Stomach (tissue), 9 donors: ENCODE results near the gene AP1M1. TPM values are rescaled to one million over a fixed set of nuclear protein-coding genes. Genes with fewer than 3 reads are reported as not detected.

Experiments
- DNase-seq, 2 donors: peaks; one replicate each; pipeline versions ENCODE4 v3.0.0 to v3.0.0-alpha.2; 2013 to 2019
- H3K27ac ChIP-seq, 5 donors: fragments of 200-600 bp in 4 of 5; sonication (generic) in 4 of 5; one replicate each; pipeline ENCODE4 v1.5.1; 2013 to 2019; ENCODE audit warnings: mild to moderate bottlenecking in 1 of 5, moderate library complexity in 1 of 5
- H3K27me3 ChIP-seq, 3 donors: fragments of 200-600 bp; sonication (generic); one replicate each; pipeline ENCODE4 v1.5.1; 2017 to 2019; ENCODE audit warnings: mixed run types in 1 of 3
- H3K36me3 ChIP-seq, 4 donors: fragments of 200-600 bp; sonication (generic); 1 replicate in 3 of 4; 2 replicates in 1 of 4; pipeline ENCODE4 v1.5.1; 2016 to 2019
- H3K4me1 ChIP-seq, 4 donors: fragments of 200-600 bp; sonication (generic); one replicate each; pipeline ENCODE4 v1.5.1; 2016 to 2019
- H3K4me3 ChIP-seq, 4 donors: fragments of 200-600 bp; sonication (generic) in 3 of 4; one replicate each; pipeline ENCODE4 v1.5.1; 2016 to 2019; ENCODE audit warnings: mild to moderate bottlenecking in 1 of 4
- H3K9me3 ChIP-seq, 4 donors: fragments of 200-600 bp; sonication (generic); one replicate each; pipeline ENCODE4 v1.5.1; 2016 to 2019
- EP300 ChIP-seq: sonication (generic); formaldehyde crosslinking; IDR thresholded peaks from one replicate; pipeline ENCODE4 v1.6.1; 2017; ENCODE audit warnings: antibody characterized with exemption
- POLR2A ChIP-seq, 4 donors: fragments of 450-650 bp; IDR thresholded peaks; one replicate each; pipeline ENCODE4 v1.6.1; 2016; ENCODE audit warnings: antibody characterized with exemption in 4 of 4, control low read depth in 2 of 4, mild to moderate bottlenecking in 1 of 4, moderate library complexity in 1 of 4
- POLR2AphosphoS5 ChIP-seq, 3 donors: sonication (generic); formaldehyde crosslinking; IDR thresholded peaks; one replicate each; pipeline ENCODE4 v1.6.1; 2016; ENCODE audit warnings: antibody characterized with exemption in 3 of 3
- WGBS, 5 donors: extraction: QIAGEN DNeasy Blood & Tissue Kit in 3 of 5; methylation state at CpG; one replicate each; pipeline versions ENCODE4 v1.1.5 to v1.1.7; 2013 to 2018; 5-methylcytosine and 5-hydroxymethylcytosine counted together
- intact Hi-C: fragments of 100-400 bp; cut with DNase I; formaldehyde crosslinking; loops from one replicate; pipeline ENCODE4 v1.15.1; 2023; ENCODE audit warnings: low total_unique reads
- polyA plus RNA-seq, 3 donors: library from polyadenylated mRNA; stranded (reverse); fragments of 200-250 nt; gene quantifications; one replicate each; pipeline ENCODE4 v1.2.3, GENCODE V29; 2013
- total RNA-seq, 5 donors: library from RNA; depleted of rRNA; stranded (reverse); fragments of >200 nt; gene quantifications; one replicate each; pipeline versions ENCODE4 v1.1.0 to v1.2.3, GENCODE V29; 2014 to 2016
- TF ChIP-seq, protein P1 (sequence below), 7 experiments: fragments of 450-650 bp in 4 of 7; fragments of 200-600 bp in 3 of 7; sonication (generic) in 3 of 7; IDR thresholded peaks; one replicate each; pipeline ENCODE4 v1.5.1; 2016 to 2019; ENCODE audit warnings: antibody characterized with exemption in 7 of 7, control low read depth in 2 of 7, mild to moderate bottlenecking in 1 of 7
- donor health status: healthy with polysubstance abuse.
- donor health status: Bipolar disorder and iron deficiency.
- donor health status: healthy.

Gene AP1M1
- total and polyA plus RNA-seq, 8 donors: 2.0 to 92.4 (median 28.7) TPM

DNA sequence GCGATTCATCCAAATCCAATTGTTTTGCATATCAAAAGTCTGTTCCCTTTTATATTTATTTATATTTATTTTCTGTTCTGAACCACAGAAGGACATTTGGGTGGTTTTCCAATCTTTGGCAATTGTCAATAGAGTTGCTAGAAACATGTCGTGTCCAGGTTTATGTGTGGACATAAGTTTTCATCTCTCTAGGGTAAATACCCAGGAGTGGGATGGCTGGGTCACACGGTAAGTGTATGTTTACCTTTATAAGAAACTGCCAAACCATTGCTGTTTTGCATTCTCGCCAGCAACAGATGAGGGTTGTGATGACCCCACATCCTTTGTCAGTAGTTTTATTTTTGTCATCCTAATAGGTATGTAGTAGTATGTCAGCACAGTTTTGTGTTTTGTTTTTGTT lies 12.5 kb downstream of the AP1M1 start:
- TF ChIP-seq POLR2A (IDR thresholded peaks at IDR 0.05): no peak
- TF ChIP-seq POLR2AphosphoS5 (IDR thresholded peaks at IDR 0.05): no peak
- no peak for TF ChIP-seq EP300
- TF ChIP-seq, protein P1, sequence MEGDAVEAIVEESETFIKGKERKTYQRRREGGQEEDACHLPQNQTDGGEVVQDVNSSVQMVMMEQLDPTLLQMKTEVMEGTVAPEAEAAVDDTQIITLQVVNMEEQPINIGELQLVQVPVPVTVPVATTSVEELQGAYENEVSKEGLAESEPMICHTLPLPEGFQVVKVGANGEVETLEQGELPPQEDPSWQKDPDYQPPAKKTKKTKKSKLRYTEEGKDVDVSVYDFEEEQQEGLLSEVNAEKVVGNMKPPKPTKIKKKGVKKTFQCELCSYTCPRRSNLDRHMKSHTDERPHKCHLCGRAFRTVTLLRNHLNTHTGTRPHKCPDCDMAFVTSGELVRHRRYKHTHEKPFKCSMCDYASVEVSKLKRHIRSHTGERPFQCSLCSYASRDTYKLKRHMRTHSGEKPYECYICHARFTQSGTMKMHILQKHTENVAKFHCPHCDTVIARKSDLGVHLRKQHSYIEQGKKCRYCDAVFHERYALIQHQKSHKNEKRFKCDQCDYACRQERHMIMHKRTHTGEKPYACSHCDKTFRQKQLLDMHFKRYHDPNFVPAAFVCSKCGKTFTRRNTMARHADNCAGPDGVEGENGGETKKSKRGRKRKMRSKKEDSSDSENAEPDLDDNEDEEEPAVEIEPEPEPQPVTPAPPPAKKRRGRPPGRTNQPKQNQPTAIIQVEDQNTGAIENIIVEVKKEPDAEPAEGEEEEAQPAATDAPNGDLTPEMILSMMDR (IDR thresholded peaks at IDR 0.05): no peak
- intact Hi-C loops: no loop called here
- Histone ChIP-seq H3K27me3 (no peaks in the 10 kb centered on the region), H3K27ac (no peak overlapping the region), H3K4me1 (peaks cover 0 to 7% (median 3%) of the 10 kb centered on the region in 4 donors), H3K36me3 (peaks cover 44 to 90% (median 87%) of the 10 kb centered on the region in 4 donors), H3K4me3 (no peak overlapping the region), H3K9me3 (no peaks in the 10 kb centered on the region)
- DNase-seq: no peak
- WGBS, 5 donors: 63 to 80% (median 71%) methylated on average over 4 of the region's 4 CpGs

DNA sequence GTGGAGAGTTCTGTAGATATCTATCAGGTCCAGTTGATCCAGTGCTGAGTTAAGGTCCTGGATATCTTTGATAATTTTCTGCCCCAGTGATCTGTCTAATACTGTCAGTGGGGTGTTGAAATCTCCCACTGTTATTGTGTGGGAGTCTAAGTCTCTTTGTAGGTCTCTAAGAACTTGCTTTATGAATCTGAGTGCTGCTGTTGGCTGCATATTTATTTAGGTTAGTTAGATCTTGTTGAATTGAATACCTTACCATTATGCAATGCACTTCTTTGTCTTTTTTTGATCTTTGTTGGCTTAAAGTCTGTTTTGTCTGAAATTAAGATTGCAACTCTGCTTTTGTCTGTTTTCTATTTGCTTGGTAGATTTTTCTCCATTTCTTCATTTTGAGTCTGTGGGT lies 15.4 kb downstream of the AP1M1 start:
- DNase-seq: no peak

GRCh38 chr19:16216744-16217670 lies 19.3 kb downstream of the AP1M1 start:
- Histone ChIP-seq H3K4me1 (peaks cover 0 to 13% (median 6%) of the 10 kb centered on the region in 4 donors), H3K9me3 (peaks cover 14 to 28% (median 25%) of the 10 kb centered on the region in 4 donors), H3K36me3 (peaks cover 28 to 87% (median 81%) of the 10 kb centered on the region in 4 donors), H3K27me3 (no peaks in the 10 kb centered on the region), H3K4me3 (no peak overlapping the region), H3K27ac (no peak overlapping the region)
- TF ChIP-seq, protein P1 (IDR thresholded peaks at IDR 0.05): no peak
- TF ChIP-seq POLR2AphosphoS5 (IDR thresholded peaks at IDR 0.05): no peak
- TF ChIP-seq POLR2A (IDR thresholded peaks at IDR 0.05): no peak
- TF ChIP-seq EP300: no peak
- 71 to 83% (median 73%) methylated on average over 12 to 13 of the region's 13 CpGs for WGBS, 5 donors
- intact Hi-C loops: no loop called here
- DNase-seq: peak in 1 of 2 donors; percentile 44

More for the DNA sequence above, 15.4 kb downstream of the AP1M1 start:
- H3K4me3 ChIP-seq: no peak overlapping the region
- peaks cover 33 to 87% (median 82%) of the 10 kb centered on the region in 4 donors for H3K36me3 ChIP-seq
- no peak overlapping the region for H3K27ac ChIP-seq
- peaks cover 0 to 13% (median 6%) of the 10 kb centered on the region in 4 donors for H3K4me1 ChIP-seq
- H3K9me3 ChIP-seq: no peaks in the 10 kb centered on the region
- no peaks in the 10 kb centered on the region for H3K27me3 ChIP-seq
- intact Hi-C loops: no loop called here
- TF ChIP-seq POLR2A (IDR thresholded peaks at IDR 0.05): no peak
- TF ChIP-seq EP300: no peak
- no peak for TF ChIP-seq POLR2AphosphoS5 (IDR thresholded peaks at IDR 0.05)
- TF ChIP-seq, protein P1 (IDR thresholded peaks at IDR 0.05): no peak

DNA sequence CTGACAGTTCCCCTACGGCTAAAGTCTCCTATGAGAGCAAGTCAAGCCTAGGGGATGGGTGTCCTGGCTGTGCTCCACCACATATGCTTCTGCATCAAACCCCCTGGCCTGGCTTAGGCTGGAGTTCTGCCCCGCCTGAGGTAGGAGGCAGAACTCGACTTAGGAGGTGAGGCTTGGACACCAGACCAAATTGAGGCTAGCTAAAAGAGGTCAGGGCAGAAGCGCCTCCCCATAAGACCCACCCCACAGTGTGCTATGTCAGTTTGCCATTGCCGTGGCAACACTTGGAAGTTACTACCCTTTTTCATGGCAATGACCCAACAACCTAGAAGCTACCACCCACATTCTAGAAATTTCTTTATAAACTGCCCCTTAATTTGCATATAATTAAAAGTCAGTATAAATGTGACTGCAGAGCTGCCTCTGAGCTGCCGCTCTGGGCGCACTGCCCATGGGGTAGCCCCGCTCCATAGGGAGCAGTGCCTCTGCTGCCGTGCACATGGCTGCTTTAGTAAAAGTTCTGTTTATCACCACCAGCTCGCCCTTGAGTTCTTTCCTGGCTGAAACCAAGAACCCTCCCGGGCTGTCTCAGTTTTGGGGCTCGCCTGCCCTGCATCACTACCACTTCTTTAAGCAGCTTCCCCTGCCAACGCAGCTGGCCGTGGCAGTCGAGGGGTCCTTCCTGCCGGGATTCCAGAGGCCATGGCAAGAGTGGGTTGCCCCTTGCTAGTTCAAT lies 20.2 kb downstream of the AP1M1 start:
- peaks cover 37 to 89% (median 83%) of the 10 kb centered on the region in 4 donors for H3K36me3 ChIP-seq
- intact Hi-C loops: no loop called here
- 87 to 94% (median 91%) methylated on average over 12 to 16 of the region's 16 CpGs for WGBS, 5 donors
- peaks cover 0 to 13% (median 6%) of the 10 kb centered on the region in 4 donors for H3K4me1 ChIP-seq
- no peaks in the 10 kb centered on the region for H3K27me3 ChIP-seq
- peaks cover 14 to 35% (median 25%) of the 10 kb centered on the region in 4 donors for H3K9me3 ChIP-seq
- H3K4me3 ChIP-seq: no peak overlapping the region
- TF ChIP-seq EP300: no peak
- TF ChIP-seq POLR2AphosphoS5 (IDR thresholded peaks at IDR 0.05): no peak
- no peak for TF ChIP-seq POLR2A (IDR thresholded peaks at IDR 0.05)
- TF ChIP-seq, protein P1 (IDR thresholded peaks at IDR 0.05): no peak
- H3K27ac ChIP-seq: no peak overlapping the region
- DNase-seq: peak in 1 of 2 donors; percentile 11
